AG09309 (cell line): ENCODE results near the gene SLC25A21.

ENCODE experiments used
- DNase-seq: peaks from one replicate; pipeline ENCODE4 v3.0.0-alpha.2; 2010; ENCODE audit warnings: low read depth
- H3K4me3 ChIP-seq: 2 replicates; pipeline ENCODE4 v1.5.1; 2011; ENCODE audit warnings: mild to moderate bottlenecking, low read depth, low read length, moderate library complexity; ENCODE audit not compliant: control insufficient read depth
- TF ChIP-seq, protein P1 (sequence below): IDR thresholded peaks from 2 replicates; pipeline ENCODE4 v1.5.1; 2011; ENCODE audit warnings: mild to moderate bottlenecking, low read depth, low read length, inconsistent platforms; ENCODE audit not compliant: insufficient read depth, control insufficient read depth; ENCODE audit errors: missing control alignments

The SLC25A21 gene

DNA sequence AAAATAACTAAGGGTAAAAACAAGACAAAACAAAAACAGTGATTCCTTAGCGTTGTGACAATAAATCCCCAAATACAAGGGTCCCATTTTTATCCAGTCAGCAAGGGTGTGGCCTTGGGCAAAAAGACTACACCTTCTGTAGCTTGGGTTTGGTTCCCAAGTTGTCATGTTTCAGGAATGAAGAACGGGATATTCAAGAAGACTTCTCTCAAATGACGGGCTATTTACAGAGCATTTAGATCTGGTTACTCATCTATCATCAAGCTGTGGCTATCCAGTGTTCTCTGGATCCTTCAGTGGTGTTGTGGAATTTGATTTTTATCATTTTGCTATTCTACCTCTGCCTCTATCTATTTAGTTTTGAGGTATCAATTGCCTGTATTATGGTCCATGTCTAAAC lies 219.7 kb downstream of the SLC25A21 start:
- TF ChIP-seq, protein P1, sequence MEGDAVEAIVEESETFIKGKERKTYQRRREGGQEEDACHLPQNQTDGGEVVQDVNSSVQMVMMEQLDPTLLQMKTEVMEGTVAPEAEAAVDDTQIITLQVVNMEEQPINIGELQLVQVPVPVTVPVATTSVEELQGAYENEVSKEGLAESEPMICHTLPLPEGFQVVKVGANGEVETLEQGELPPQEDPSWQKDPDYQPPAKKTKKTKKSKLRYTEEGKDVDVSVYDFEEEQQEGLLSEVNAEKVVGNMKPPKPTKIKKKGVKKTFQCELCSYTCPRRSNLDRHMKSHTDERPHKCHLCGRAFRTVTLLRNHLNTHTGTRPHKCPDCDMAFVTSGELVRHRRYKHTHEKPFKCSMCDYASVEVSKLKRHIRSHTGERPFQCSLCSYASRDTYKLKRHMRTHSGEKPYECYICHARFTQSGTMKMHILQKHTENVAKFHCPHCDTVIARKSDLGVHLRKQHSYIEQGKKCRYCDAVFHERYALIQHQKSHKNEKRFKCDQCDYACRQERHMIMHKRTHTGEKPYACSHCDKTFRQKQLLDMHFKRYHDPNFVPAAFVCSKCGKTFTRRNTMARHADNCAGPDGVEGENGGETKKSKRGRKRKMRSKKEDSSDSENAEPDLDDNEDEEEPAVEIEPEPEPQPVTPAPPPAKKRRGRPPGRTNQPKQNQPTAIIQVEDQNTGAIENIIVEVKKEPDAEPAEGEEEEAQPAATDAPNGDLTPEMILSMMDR: no peak
- no peak for DNase-seq
- H3K4me3 ChIP-seq: no peak overlapping the region

DNA sequence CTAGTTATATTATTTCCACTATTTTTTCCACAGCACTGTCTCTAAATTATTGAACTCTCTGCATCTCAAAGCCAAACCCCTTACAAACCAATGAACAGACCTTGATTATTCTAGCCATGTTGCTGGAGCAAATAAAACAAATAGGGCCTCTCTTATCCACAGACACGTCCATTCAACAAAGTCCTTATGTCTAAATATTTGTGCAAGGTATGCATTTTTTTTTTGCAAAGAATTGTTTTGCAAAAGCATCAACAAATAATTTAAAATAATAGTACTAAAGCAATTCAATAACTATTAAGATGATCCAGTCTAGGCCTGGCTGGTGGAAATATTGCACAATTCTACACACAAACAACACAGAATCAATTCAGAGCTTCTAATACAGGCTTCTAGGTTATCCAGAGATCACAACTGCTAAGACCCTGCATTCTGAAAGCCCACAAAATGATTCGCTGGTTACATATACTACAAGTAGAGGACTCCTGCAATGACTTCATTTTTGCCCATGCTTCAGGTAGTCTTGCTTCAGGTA lies 221.0 kb downstream of the SLC25A21 start:
- DNase-seq: no peak
- TF ChIP-seq, protein P1: no peak
- no peak overlapping the region for H3K4me3 ChIP-seq

DNA sequence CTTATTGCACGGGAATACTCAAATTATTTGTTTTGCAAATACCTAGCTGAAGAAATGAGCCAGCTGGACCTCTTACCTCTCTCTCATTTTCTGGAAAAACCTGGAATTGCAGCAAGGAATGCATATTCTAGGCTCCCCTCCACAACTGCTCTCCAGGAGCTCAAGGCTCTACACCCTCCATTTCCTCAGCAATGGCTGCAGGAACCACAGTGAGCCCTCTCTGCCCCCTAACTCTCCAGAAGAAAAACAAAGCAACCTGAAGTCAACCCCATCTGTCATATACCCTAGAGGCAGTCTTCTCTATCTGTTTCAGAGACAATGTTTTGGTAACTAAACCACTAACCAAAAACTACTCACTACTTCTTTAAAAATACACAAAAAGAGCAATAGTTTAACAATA lies 221.6 kb downstream of the SLC25A21 start:
- DNase-seq: no peak
- no peak overlapping the region for H3K4me3 ChIP-seq
- TF ChIP-seq, protein P1: no peak

DNA sequence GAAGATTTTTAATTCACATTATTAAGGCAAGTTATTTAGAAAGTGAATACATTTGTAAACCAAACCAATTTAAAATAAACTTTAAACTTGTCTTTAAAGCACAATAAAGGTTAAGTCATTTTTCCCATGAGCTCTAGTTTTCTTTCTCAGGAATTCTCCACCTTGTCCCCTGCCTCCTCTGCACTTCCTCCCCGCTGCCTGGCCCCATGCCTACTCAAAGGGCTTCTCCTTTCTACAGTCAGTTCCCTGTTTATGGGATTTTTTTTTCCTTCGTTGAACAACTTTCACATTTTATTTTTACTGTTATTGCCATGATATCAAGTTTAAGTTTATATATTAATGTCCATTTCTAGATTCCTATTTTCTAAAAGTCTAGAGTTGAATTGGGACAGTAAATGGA lies 223.0 kb downstream of the SLC25A21 start:
- no peak overlapping the region for H3K4me3 ChIP-seq
- TF ChIP-seq, protein P1: no peak
- DNase-seq: no peak

DNA sequence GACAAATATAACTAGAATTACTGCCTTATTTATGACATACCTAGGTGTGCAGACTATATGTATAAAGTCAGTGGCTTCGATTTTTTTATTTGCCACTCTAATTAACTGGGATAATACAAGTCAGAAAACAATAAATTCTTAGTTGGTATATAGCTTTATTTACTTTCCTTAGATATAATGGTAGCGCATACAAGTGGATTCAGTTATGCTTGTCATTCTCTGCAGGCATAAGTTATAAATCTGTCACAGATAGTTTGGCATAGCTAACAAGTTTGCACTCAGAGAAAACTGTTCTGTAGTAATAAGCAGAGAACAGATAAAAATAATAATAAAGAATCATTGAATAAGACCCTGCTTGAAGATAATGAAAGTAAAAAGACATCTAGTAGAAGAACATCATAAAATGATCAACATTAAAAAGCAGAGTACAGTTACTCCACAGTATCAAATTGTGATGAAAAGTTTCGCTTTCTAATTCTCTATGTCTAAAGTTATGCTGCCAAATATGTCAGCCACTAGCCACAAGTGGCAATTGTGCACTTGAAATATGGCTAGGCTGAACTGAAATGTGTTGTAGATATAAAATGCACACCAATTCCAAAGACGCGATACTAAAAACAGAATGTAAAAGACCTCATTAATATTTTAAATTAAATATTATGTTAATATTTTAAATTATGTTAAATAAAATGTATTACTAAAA lies 224.1 kb downstream of the SLC25A21 start:
- DNase-seq: no peak
- H3K4me3 ChIP-seq: no peak overlapping the region
- TF ChIP-seq, protein P1: no peak

DNA sequence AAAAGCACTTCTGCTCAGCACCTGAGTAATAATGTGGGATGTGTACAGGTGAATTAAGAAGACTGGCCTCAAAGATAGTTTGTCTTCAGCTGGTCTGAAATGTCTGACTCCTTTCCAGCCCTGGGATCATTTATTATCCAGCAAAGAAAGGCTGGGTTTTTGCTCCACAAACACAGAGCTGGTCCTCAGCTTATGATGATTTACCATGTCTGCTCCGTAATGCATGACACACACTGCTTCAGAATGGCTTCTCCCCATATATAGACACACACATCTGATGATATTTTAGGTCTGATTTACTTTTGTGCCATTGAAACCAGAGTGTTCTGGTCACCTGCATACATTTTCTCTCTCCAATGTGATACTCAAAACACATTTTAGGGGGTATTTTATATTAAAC lies 225.0 kb downstream of the SLC25A21 start:
- DNase-seq: no peak
- H3K4me3 ChIP-seq: no peak overlapping the region
- TF ChIP-seq, protein P1: no peak
